Transverse colon (tissue), 4 donors: ENCODE results near the gene TLE3. TPM values are rescaled to one million over a fixed set of nuclear protein-coding genes. Genes with fewer than 3 reads are reported as not detected.

Source experiments
- DNase-seq: peaks from one replicate; pipeline ENCODE4 v3.0.0-alpha.2; 2019
- H3K27ac ChIP-seq, 4 donors: fragments of 200-600 bp; sonication (generic); 2 replicates each; pipeline ENCODE4 v1.5.1; 2016 to 2018; ENCODE audit warnings: inconsistent platforms in 4 of 4
- H3K27me3 ChIP-seq: fragments of 200-600 bp; sonication (generic); 2 replicates; pipeline ENCODE4 v1.5.1; 2017; ENCODE audit warnings: inconsistent platforms
- H3K36me3 ChIP-seq, 4 donors: fragments of 200-600 bp; sonication (generic); 2 replicates each; pipeline ENCODE4 v1.5.1; 2017 to 2019; ENCODE audit warnings: inconsistent platforms in 4 of 4
- H3K4me1 ChIP-seq, 4 donors: fragments of 200-600 bp; sonication (generic); 2 replicates each; pipeline ENCODE4 v1.5.1; 2017 to 2020; ENCODE audit warnings: inconsistent platforms in 4 of 4
- H3K4me3 ChIP-seq, 4 donors: fragments of 200-600 bp; sonication (generic); 1 replicate in 1 of 4; 2 replicates in 3 of 4; pipeline versions ENCODE4 v1.5.1 to v1.6.1; 2017 to 2019; ENCODE audit warnings: inconsistent platforms in 4 of 4
- H3K9me3 ChIP-seq, 2 donors: fragments of 200-600 bp; sonication (generic); 2 replicates each; pipeline ENCODE4 v1.5.1; 2017 to 2019; ENCODE audit warnings: inconsistent platforms in 2 of 2
- EP300 ChIP-seq: sonication (generic); formaldehyde crosslinking; IDR thresholded peaks from one replicate; pipeline ENCODE4 v1.6.1; 2017; ENCODE audit warnings: antibody characterized with exemption, low read depth
- POLR2A ChIP-seq: fragments of 450-650 bp; IDR thresholded peaks from one replicate; pipeline ENCODE4 v1.6.1; 2016; ENCODE audit warnings: antibody characterized with exemption, mild to moderate bottlenecking, moderate library complexity
- POLR2AphosphoS5 ChIP-seq, 3 donors: sonication (generic); formaldehyde crosslinking; IDR thresholded peaks; one replicate each; pipeline ENCODE4 v1.6.1; 2016; ENCODE audit warnings: antibody characterized with exemption in 3 of 3
- WGBS, 2 donors: methylation state at CpG; one replicate each; pipeline ENCODE4 v1.1.5; 2018; ENCODE audit warnings: low coverage in 1 of 2; 5-methylcytosine and 5-hydroxymethylcytosine counted together
- in situ Hi-C, 4 donors: fragments of 200-750 bp; cut with MboI; loops; one replicate each; pipeline versions ENCODE4 v1.15.0 to v1.15.1; 2017; ENCODE audit warnings: low sequenced_read_pairs in 3 of 4, low pct_ligation_motif_present in 1 of 4, low pct_unique_long_range_greater_than_20kb in 1 of 4
- intact Hi-C: fragments of 100-400 bp; cut with DNase I; formaldehyde crosslinking; loops from one replicate; pipeline ENCODE4 v1.15.1; 2023; ENCODE audit warnings: low total_unique reads
- total RNA-seq, 4 donors: library from RNA; depleted of rRNA; stranded (reverse); fragments of >200 nt; gene quantifications; one replicate each; pipeline ENCODE4 v1.1.0, GENCODE V29; 2016
- TF ChIP-seq, protein P1 (sequence below), 5 experiments: fragments of 200-600 bp in 3 of 5; fragments of 450-650 bp in 2 of 5; sonication (generic) in 3 of 5; IDR thresholded peaks; 1 replicate in 2 of 5; 2 replicates in 3 of 5; pipeline ENCODE4 v1.5.1; 2016 to 2017; ENCODE audit warnings: antibody characterized with exemption in 5 of 5, inconsistent platforms in 3 of 5, mild to moderate bottlenecking in 2 of 5, moderate library complexity in 1 of 5

Gene TLE3
- total RNA-seq, 4 donors from 2014 or later: 49.8 to 223 (median 114) TPM

- DNase-seq: no peak
- TF ChIP-seq POLR2A: no peak
- TF ChIP-seq EP300: no peak
- TF ChIP-seq POLR2AphosphoS5 (IDR thresholded peaks at IDR 0.05): no peak
- TF ChIP-seq, protein P1, sequence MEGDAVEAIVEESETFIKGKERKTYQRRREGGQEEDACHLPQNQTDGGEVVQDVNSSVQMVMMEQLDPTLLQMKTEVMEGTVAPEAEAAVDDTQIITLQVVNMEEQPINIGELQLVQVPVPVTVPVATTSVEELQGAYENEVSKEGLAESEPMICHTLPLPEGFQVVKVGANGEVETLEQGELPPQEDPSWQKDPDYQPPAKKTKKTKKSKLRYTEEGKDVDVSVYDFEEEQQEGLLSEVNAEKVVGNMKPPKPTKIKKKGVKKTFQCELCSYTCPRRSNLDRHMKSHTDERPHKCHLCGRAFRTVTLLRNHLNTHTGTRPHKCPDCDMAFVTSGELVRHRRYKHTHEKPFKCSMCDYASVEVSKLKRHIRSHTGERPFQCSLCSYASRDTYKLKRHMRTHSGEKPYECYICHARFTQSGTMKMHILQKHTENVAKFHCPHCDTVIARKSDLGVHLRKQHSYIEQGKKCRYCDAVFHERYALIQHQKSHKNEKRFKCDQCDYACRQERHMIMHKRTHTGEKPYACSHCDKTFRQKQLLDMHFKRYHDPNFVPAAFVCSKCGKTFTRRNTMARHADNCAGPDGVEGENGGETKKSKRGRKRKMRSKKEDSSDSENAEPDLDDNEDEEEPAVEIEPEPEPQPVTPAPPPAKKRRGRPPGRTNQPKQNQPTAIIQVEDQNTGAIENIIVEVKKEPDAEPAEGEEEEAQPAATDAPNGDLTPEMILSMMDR (IDR thresholded peaks at IDR 0.05): no peak
- 66 to 82% methylated on average over 9 to 17 of the region's 17 CpGs for WGBS, 2 donors
- in situ Hi-C loops (no loop called here), intact Hi-C loops (no loop called here)
- H3K36me3 ChIP-seq: peaks cover 0 to 35% (median 16%) of the 10 kb centered on the region in 4 donors
- H3K4me3 ChIP-seq: no peak overlapping the region
- H3K27ac ChIP-seq: peak overlapping the region in 3 of 4 donors; percentile 66 to 76 (median 73)
- peaks cover 16 to 41% (median 37%) of the 10 kb centered on the region in 4 donors for H3K4me1 ChIP-seq
- no peaks in the 10 kb centered on the region for H3K9me3 ChIP-seq
- H3K27me3 ChIP-seq: no peaks in the 10 kb centered on the region
Measured at GRCh38 chr15:70063261-70063925, 34.3 kb downstream of the TLE3 start.

DNA sequence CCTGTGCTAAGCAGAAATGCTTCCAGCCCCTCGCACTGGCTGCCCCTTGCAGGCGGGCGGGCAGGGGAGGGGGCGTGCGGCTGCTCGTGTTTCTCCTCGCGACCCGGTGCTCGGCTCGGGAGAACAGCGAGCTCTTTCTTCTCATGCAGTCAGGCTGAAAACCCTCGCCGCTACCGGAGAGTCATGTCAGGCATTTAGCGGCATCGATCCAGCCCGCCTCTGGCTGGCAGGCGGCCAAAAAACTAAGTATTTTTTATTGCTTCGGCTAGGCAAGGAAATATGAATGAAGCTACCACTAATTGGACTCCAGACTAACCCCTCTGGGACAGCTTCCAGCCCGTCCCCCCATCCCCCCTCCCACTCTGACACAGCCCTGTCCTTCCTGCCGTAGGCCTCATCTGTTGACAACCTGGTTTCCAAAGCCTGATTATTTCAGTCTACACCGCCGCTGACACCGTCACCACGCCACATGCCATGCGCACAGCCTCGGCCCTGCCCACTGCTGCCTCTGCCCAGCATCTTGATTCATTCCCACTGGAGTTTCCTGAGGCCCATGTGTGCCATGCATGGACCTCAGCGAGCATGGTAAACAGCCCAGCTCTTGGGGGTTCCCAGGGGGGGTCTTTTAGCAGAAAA lies 35.3 kb downstream of the TLE3 start:
- in situ Hi-C loops (no loop called here), intact Hi-C loops (no loop called here)
- Histone ChIP-seq H3K9me3 (no peaks in the 10 kb centered on the region), H3K27me3 (no peaks in the 10 kb centered on the region), H3K4me1 (peaks cover 16 to 41% (median 37%) of the 10 kb centered on the region in 4 donors), H3K4me3 (peak overlapping the region in 1 of 4 donors; percentile 8), H3K27ac (peak overlapping the region in 3 of 4 donors; percentile 66 to 76 (median 73)), H3K36me3 (peaks cover 0 to 43% (median 20%) of the 10 kb centered on the region in 4 donors)
- WGBS, 2 donors: 47% methylated on average over 29 of the region's 29 CpGs; no CpG with 5 or more reads in 1 of the 2 donors
- TF ChIP-seq EP300: no peak
- TF ChIP-seq, protein P1 (IDR thresholded peaks at IDR 0.05): no peak
- TF ChIP-seq POLR2AphosphoS5 (IDR thresholded peaks at IDR 0.05): peak in 2 of 3 donors; percentile 28 to 50
- TF ChIP-seq POLR2A: no peak
- DNase-seq: peak; percentile 84

GRCh38 chr15:70061696-70062270 lies 35.9 kb downstream of the TLE3 start:
- intact Hi-C loops: no loop called here
- Histone ChIP-seq H3K4me1 (peaks cover 16 to 41% (median 37%) of the 10 kb centered on the region in 4 donors), H3K27ac (peak overlapping the region in 3 of 4 donors; percentile 66 to 76 (median 73)), H3K27me3 (no peaks in the 10 kb centered on the region), H3K4me3 (peak overlapping the region in 1 of 4 donors; percentile 8), H3K36me3 (peaks cover 0 to 48% (median 23%) of the 10 kb centered on the region in 4 donors), H3K9me3 (no peaks in the 10 kb centered on the region)
- 73 to 75% methylated on average over 4 to 15 of the region's 15 CpGs for WGBS, 2 donors
- in situ Hi-C loops: no loop called here
- no peak for DNase-seq
- TF ChIP-seq, protein P1 (IDR thresholded peaks at IDR 0.05): no peak
- no peak for TF ChIP-seq EP300
- no peak for TF ChIP-seq POLR2AphosphoS5 (IDR thresholded peaks at IDR 0.05)
- no peak for TF ChIP-seq POLR2A

- H3K4me1 ChIP-seq: peaks cover 16 to 39% (median 33%) of the 10 kb centered on the region in 4 donors
- no peak overlapping the region for H3K27ac ChIP-seq
- peaks cover 0 to 54% (median 24%) of the 10 kb centered on the region in 4 donors for H3K36me3 ChIP-seq
- in situ Hi-C loops (no loop called here), intact Hi-C loops (no loop called here)
- no peak overlapping the region for H3K4me3 ChIP-seq
- no peaks in the 10 kb centered on the region for H3K27me3 ChIP-seq
- H3K9me3 ChIP-seq: no peaks in the 10 kb centered on the region
- TF ChIP-seq, protein P1 (IDR thresholded peaks at IDR 0.05): no peak
- TF ChIP-seq POLR2AphosphoS5 (IDR thresholded peaks at IDR 0.05): no peak
- no peak for TF ChIP-seq POLR2A
- no peak for TF ChIP-seq EP300
- WGBS, 2 donors: 74 to 88% methylated on average over 4 to 8 of the region's 8 CpGs
- DNase-seq: no peak
Measured at GRCh38 chr15:70060993-70061305, 36.8 kb downstream of the TLE3 start.
